Endothelial cell of umbilical vein (primary cell): ENCODE results near the gene PAPPA2. TPM values are rescaled to one million over a fixed set of nuclear protein-coding genes. Genes with fewer than 3 reads are reported as not detected.

Experiments used
- BruUV-seq: library from RNA; stranded (reverse); fragments of 400-500 nt; replicated peaks from 2 replicates; lab custom pipeline; 2021; lab: Mats Ljungman, UMichigan
- CTCF ChIA-PET: fragments of 300-600, 350-600 bp; sonication (Branson Sonifier 250); formaldehyde crosslinking; loops from one replicate; lab custom pipeline; 2021; ENCODE audit warnings: antibody characterized with exemption, inconsistent platforms; lab: Charles Lee
- POLR2A ChIA-PET: fragments of 300-600, 350-600 bp; sonication (Branson Sonifier 250); formaldehyde crosslinking; loops from one replicate; lab custom pipeline; 2021; ENCODE audit warnings: antibody characterized with exemption, inconsistent platforms; lab: Charles Lee
- DNase-seq: peaks from one replicate; pipeline ENCODE4 v3.0.0-alpha.2; 2011; ENCODE audit warnings: low read depth, low spot score
- FAIRE-seq: peaks from 2 replicates; lab custom pipeline; 2011; peaks lifted over from hg19 to GRCh38; lab: Jason Lieb, UNC
- H2AFZ ChIP-seq: 2 replicates; pipeline ENCODE4 v1.6.0; 2012; ENCODE audit warnings: low read depth, low read length, control low read depth, inconsistent platforms
- H3K27ac ChIP-seq: 2 replicates; pipeline ENCODE4 v1.5.1; 2011; ENCODE audit warnings: low read depth, mild to moderate bottlenecking, control low read depth, low read length, moderate library complexity; ENCODE audit not compliant: insufficient read depth
- H3K27me3 ChIP-seq, 2 experiments: 2 replicates each; pipeline versions ENCODE4 v1.6.0 to v1.6.1; 2011; ENCODE audit warnings: low read length in 2 of 2, mixed read lengths in 1 of 2; ENCODE audit not compliant: control insufficient read depth in 2 of 2, insufficient read depth in 2 of 2
- H3K36me3 ChIP-seq, 2 experiments: 2 replicates in 1 of 2; 3 replicates in 1 of 2; pipeline ENCODE4 v1.5.1; 2011; ENCODE audit warnings: low read length in 2 of 2, mild to moderate bottlenecking in 1 of 2, moderate library complexity in 1 of 2; ENCODE audit not compliant: control insufficient read depth in 2 of 2, insufficient read depth in 2 of 2; ENCODE audit errors: extremely low read depth in 1 of 2
- H3K4me1 ChIP-seq: 3 replicates; pipeline ENCODE4 v1.5.1; 2011; ENCODE audit warnings: mild to moderate bottlenecking, low read length; ENCODE audit not compliant: control insufficient read depth, insufficient read depth; ENCODE audit errors: extremely low read depth
- H3K4me2 ChIP-seq: 2 replicates; pipeline ENCODE4 v1.6.1; 2011; ENCODE audit warnings: low read length, control low read depth, mixed read lengths; ENCODE audit not compliant: insufficient read depth
- H3K4me3 ChIP-seq, 3 experiments: fragments of 200-600 bp in 1 of 3; sonication (generic), shearing (Covaris generic) in 1 of 3; replicated peaks in 1 of 3; 2 replicates each; pipeline ENCODE4 v1.5.1; 2011 to 2016; ENCODE audit warnings: control low read depth in 3 of 3, low read length in 3 of 3, mild to moderate bottlenecking in 2 of 3, inconsistent platforms in 1 of 3, low read depth in 1 of 3, moderate library complexity in 1 of 3; ENCODE audit not compliant: insufficient read depth in 1 of 3
- H3K79me2 ChIP-seq: 2 replicates; pipeline ENCODE4 v1.6.0; 2012; ENCODE audit warnings: low read length, inconsistent platforms; ENCODE audit not compliant: control insufficient read depth, insufficient read depth
- H3K9ac ChIP-seq: replicated peaks from 2 replicates; pipeline ENCODE3; 2011; ENCODE audit warnings: low read length, control low read depth; ENCODE audit not compliant: insufficient read depth; ENCODE audit errors: extremely low read depth
- H3K9me1 ChIP-seq: replicated peaks from 3 replicates; pipeline ENCODE4 v1.6.0; 2011; ENCODE audit warnings: mild to moderate bottlenecking, low read length; ENCODE audit not compliant: control insufficient read depth, insufficient read depth; ENCODE audit errors: extremely low read depth
- H3K9me3 ChIP-seq: replicated peaks from 2 replicates; pipeline ENCODE4 v1.5.1; 2012; ENCODE audit warnings: low read length, inconsistent platforms; ENCODE audit not compliant: control insufficient read depth, insufficient read depth
- H4K20me1 ChIP-seq: replicated peaks from 2 replicates; pipeline ENCODE3; 2011; ENCODE audit warnings: mild to moderate bottlenecking, low read length; ENCODE audit not compliant: control insufficient read depth, insufficient read depth; ENCODE audit errors: extremely low read depth
- CTCF ChIP-seq, 2 donors: IDR thresholded peaks; 1 replicate in 1 of 2; 2 replicates in 1 of 2; pipeline ENCODE4 v1.5.1; 2011; ENCODE audit warnings: low read length in 2 of 2, mild to moderate bottlenecking in 2 of 2, moderate library complexity in 2 of 2, control low read depth in 1 of 2, inconsistent platforms in 1 of 2, low read depth in 1 of 2; ENCODE audit not compliant: insufficient read depth in 1 of 2; ENCODE audit errors: extremely low read depth in 1 of 2
- EZH2 ChIP-seq: IDR thresholded peaks from 2 replicates; pipeline ENCODE4 v1.6.1; 2012; ENCODE audit warnings: borderline replicate concordance, low read depth, mild to moderate bottlenecking, moderate library complexity, low read length, inconsistent platforms; ENCODE audit not compliant: severe bottlenecking
- FOS ChIP-seq: IDR thresholded peaks from 2 replicates; pipeline ENCODE4 v1.6.1; 2011; ENCODE audit warnings: mild to moderate bottlenecking, low read length, moderate library complexity, borderline replicate concordance; ENCODE audit not compliant: insufficient read depth
- GATA2 ChIP-seq: IDR thresholded peaks from 2 replicates; pipeline ENCODE4 v1.7.0; 2011; ENCODE audit warnings: low read depth, mild to moderate bottlenecking, moderate library complexity, mixed read lengths, low read length; ENCODE audit not compliant: insufficient read length, insufficient read depth
- JUN ChIP-seq: IDR thresholded peaks from 2 replicates; pipeline ENCODE4 v1.6.1; 2011; ENCODE audit warnings: borderline replicate concordance, low read depth; ENCODE audit not compliant: insufficient read length, insufficient read depth
- MAX ChIP-seq: IDR thresholded peaks from 2 replicates; pipeline ENCODE4 v1.6.1; 2011; ENCODE audit not compliant: insufficient read depth, insufficient read length
- MYC ChIP-seq: IDR thresholded peaks from one replicate; pipeline ENCODE4 v1.6.1; 2011; ENCODE audit warnings: mild to moderate bottlenecking, low read depth, low read length
- POLR2A ChIP-seq: IDR thresholded peaks from 2 replicates; pipeline ENCODE4 v1.6.1; 2012; ENCODE audit warnings: low read depth, mild to moderate bottlenecking, control low read depth, low read length
- POLR2AphosphoS5 ChIP-seq: IDR thresholded peaks from 2 replicates; pipeline ENCODE4 v1.6.1; 2012; ENCODE audit warnings: low read depth, mild to moderate bottlenecking, control low read depth, low read length, moderate library complexity; ENCODE audit not compliant: insufficient read depth
- dilution Hi-C: fragments of 300-500 bp; cut with MboI; formaldehyde crosslinking; loops from one replicate; pipeline ENCODE4 v1.15.0; 2019; ENCODE audit warnings: low sequenced_read_pairs; ENCODE audit not compliant: extremely low pct_ligation_motif_present
- intact Hi-C: fragments of 100-400 bp; cut with micrococcal nuclease; formaldehyde crosslinking; loops from one replicate; pipeline ENCODE4 v1.10.0; 2022
- polyA plus RNA-seq, 4 experiments: library from polyadenylated mRNA; depleted of rRNA in 3 of 4; stranded (reverse) in 3 of 4; unstranded in 1 of 4; fragments of >200 nt; gene quantifications; 2 replicates each; pipeline versions ENCODE4 v1.2.1 to v1.2.3, GENCODE V29; 2011 to 2012; ENCODE audit warnings: missing spikeins in 1 of 4
- total RNA-seq: library from RNA; stranded (reverse); gene quantifications from 2 replicates; pipeline ENCODE4 v1.2.3, GENCODE V29; 2021

The PAPPA2 gene
- total and polyA plus RNA-seq, 2 donors (not counting 3 experiments of a cell fraction or from before 2014, with no cell fraction given) = not detected

GRCh38 chr1:176434234-176434633, 28.7 kb upstream of the PAPPA2 start:
- POLR2A ChIA-PET = no interaction called here
- dilution Hi-C loops = no loop called here
- CTCF ChIA-PET = no interaction called here

More at GRCh38 chr1:176434234-176434633, 28.7 kb upstream of the PAPPA2 start:
- DNase-seq (no peak), FAIRE-seq (no peak)
- H3K27me3 ChIP-seq = no peaks in the 10 kb centered on the region
- no peak for TF ChIP-seq POLR2AphosphoS5
- no peak for TF ChIP-seq MYC
- TF ChIP-seq MAX = no peak
- no peak for TF ChIP-seq CTCF (IDR thresholded peaks at IDR 0.05; ENCODE audit: extremely low read depth in 1 of 2, insufficient read depth in 1 of 2, low read depth in 1 of 2, low read length in 2 of 2)
- TF ChIP-seq JUN = no peak
- no peak for TF ChIP-seq EZH2
- no peak for TF ChIP-seq POLR2A
- TF ChIP-seq FOS = no peak
- no peak for TF ChIP-seq GATA2
- H4K20me1 ChIP-seq = no peaks in the 10 kb centered on the region
- no peak overlapping the region for H2AFZ ChIP-seq
- BruUV-seq = no TSS peak
- H3K4me3 ChIP-seq = no peak overlapping the region
- intact Hi-C loops = no loop called here
- no peaks in the 10 kb centered on the region for H3K9me1 ChIP-seq
- no peak overlapping the region for H3K9ac ChIP-seq
- H3K9me3 ChIP-seq = no peaks in the 10 kb centered on the region
- no peak overlapping the region for H3K4me2 ChIP-seq
- H3K27ac ChIP-seq = no peak overlapping the region
- H3K79me2 ChIP-seq = no peaks in the 10 kb centered on the region
- H3K36me3 ChIP-seq = no peaks in the 10 kb centered on the region
- no peaks in the 10 kb centered on the region for H3K4me1 ChIP-seq
